Measurements from ENCODE around the gene POU5F2. TPM values are rescaled to one million over a fixed set of nuclear protein-coding genes. Genes with fewer than 3 reads are reported as not detected.

Gene POU5F2, protein sequence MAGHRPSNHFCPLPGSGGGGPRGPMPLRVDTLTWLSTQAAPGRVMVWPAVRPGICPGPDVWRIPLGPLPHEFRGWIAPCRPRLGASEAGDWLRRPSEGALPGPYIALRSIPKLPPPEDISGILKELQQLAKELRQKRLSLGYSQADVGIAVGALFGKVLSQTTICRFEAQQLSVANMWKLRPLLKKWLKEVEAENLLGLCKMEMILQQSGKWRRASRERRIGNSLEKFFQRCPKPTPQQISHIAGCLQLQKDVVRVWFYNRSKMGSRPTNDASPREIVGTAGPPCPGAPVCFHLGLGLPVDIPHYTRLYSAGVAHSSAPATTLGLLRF
- 1.5 TPM for total RNA-seq (ENCODE audit: unreplicated experiment)
- long read RNA-seq: 0 reads

- H3K9me3 Mint-ChIP-seq (ENCODE audit: unreplicated experiment): peaks cover 1% of the 10 kb centered on the region
- no peak within 1 kb of the TSS for H3K27ac Mint-ChIP-seq (ENCODE audit: unreplicated experiment)
- no peaks in the 10 kb centered on the region for H3K27me3 Mint-ChIP-seq (ENCODE audit: unreplicated experiment)
- TF ChIP-seq, protein P1, sequence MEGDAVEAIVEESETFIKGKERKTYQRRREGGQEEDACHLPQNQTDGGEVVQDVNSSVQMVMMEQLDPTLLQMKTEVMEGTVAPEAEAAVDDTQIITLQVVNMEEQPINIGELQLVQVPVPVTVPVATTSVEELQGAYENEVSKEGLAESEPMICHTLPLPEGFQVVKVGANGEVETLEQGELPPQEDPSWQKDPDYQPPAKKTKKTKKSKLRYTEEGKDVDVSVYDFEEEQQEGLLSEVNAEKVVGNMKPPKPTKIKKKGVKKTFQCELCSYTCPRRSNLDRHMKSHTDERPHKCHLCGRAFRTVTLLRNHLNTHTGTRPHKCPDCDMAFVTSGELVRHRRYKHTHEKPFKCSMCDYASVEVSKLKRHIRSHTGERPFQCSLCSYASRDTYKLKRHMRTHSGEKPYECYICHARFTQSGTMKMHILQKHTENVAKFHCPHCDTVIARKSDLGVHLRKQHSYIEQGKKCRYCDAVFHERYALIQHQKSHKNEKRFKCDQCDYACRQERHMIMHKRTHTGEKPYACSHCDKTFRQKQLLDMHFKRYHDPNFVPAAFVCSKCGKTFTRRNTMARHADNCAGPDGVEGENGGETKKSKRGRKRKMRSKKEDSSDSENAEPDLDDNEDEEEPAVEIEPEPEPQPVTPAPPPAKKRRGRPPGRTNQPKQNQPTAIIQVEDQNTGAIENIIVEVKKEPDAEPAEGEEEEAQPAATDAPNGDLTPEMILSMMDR (IDR thresholded peaks at IDR 0.05; ENCODE audit: partially characterized antibody, unreplicated experiment): no peak
- H3K36me3 Mint-ChIP-seq (ENCODE audit: unreplicated experiment): no peaks in the 10 kb centered on the region
- H3K4me1 Mint-ChIP-seq (ENCODE audit: low read depth, unreplicated experiment): peaks cover 5% of the 10 kb centered on the region
- H3K4me3 Mint-ChIP-seq (ENCODE audit: unreplicated experiment): no peak within 1 kb of the TSS
- no peak for DNase-seq
Measured at GRCh38 chr5:93741136-93741811, at the start of gene POU5F2. TSS of gene POU5F2 (minus strand) at chr5:93741600. CDS start at chr5:93741563, 37 bp downstream.

DNA sequence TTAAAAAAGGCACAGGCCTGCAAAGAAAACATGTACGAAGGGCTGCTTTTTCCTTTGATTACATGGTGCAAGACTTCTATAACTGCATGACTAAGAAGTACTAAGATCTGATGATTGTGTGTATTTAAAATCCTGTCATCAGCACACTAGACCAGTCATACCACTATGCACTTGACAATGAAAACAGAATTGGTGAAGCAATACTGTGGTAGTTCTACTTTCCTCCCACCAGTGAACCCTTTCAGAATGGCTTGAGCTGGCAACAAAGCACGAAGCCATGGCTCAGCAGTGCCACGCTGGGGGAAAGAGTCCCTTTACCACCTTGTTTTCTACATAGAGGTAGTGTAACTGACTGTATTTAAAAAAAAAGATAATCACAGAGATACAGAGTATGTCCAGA lies 49.0 kb upstream of the POU5F2 start:
- H3K36me3 Mint-ChIP-seq (ENCODE audit: unreplicated experiment): peaks cover 5% of the 10 kb centered on the region
- no peak overlapping the region for H3K4me3 Mint-ChIP-seq (ENCODE audit: unreplicated experiment)
- H3K27me3 Mint-ChIP-seq (ENCODE audit: unreplicated experiment): no peaks in the 10 kb centered on the region
- no peaks in the 10 kb centered on the region for H3K9me3 Mint-ChIP-seq (ENCODE audit: unreplicated experiment)
- H3K4me1 Mint-ChIP-seq (ENCODE audit: low read depth, unreplicated experiment): peaks cover 9% of the 10 kb centered on the region
- H3K27ac Mint-ChIP-seq (ENCODE audit: unreplicated experiment): no peak overlapping the region
- TF ChIP-seq, protein P1 (IDR thresholded peaks at IDR 0.05; ENCODE audit: partially characterized antibody, unreplicated experiment): no peak
- no peak for DNase-seq

- TF ChIP-seq, protein P1 (IDR thresholded peaks at IDR 0.05; ENCODE audit: partially characterized antibody, unreplicated experiment): no peak
- no peak overlapping the region for H3K4me3 Mint-ChIP-seq (ENCODE audit: unreplicated experiment)
- no peak overlapping the region for H3K27ac Mint-ChIP-seq (ENCODE audit: unreplicated experiment)
- H3K27me3 Mint-ChIP-seq (ENCODE audit: unreplicated experiment): no peaks in the 10 kb centered on the region
- H3K36me3 Mint-ChIP-seq (ENCODE audit: unreplicated experiment): peaks cover 5% of the 10 kb centered on the region
- no peak for DNase-seq
- no peaks in the 10 kb centered on the region for H3K9me3 Mint-ChIP-seq (ENCODE audit: unreplicated experiment)
- H3K4me1 Mint-ChIP-seq (ENCODE audit: low read depth, unreplicated experiment): peaks cover 7% of the 10 kb centered on the region
Measured at GRCh38 chr5:93789173-93790067, 48.0 kb upstream of the POU5F2 start.

DNA sequence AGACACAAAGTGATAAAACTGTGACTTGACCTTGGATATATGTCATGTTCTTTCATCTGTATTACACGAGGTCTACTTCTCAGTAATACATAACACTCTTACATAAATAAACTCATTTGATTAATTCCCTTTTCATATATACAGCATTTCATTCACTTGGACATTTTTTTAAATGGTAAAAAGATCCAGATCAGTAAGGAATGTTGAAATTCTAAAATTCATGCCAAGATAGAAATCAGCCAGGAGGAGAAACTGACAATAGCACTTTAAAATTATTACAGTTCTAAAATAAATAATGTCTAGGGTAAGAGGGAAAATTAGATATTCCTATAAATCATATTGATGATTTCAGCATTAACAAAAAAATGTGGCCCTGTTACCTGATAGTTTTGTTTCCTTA lies 46.2 kb upstream of the POU5F2 start:
- TF ChIP-seq, protein P1 (IDR thresholded peaks at IDR 0.05; ENCODE audit: partially characterized antibody, unreplicated experiment): no peak
- Mint-ChIP-seq H3K27me3 (ENCODE audit: unreplicated experiment) (no peaks in the 10 kb centered on the region), H3K9me3 (ENCODE audit: unreplicated experiment) (no peaks in the 10 kb centered on the region), H3K36me3 (ENCODE audit: unreplicated experiment) (no peaks in the 10 kb centered on the region), H3K27ac (ENCODE audit: unreplicated experiment) (no peak overlapping the region), H3K4me3 (ENCODE audit: unreplicated experiment) (no peak overlapping the region), H3K4me1 (ENCODE audit: low read depth, unreplicated experiment) (peaks cover 7% of the 10 kb centered on the region)
- no peak for DNase-seq
